Activated T-cell treated with anti-CD3 and anti-CD28 coated beads, Interleukin-2, amount 50 U/mL, for 24 hours (primary cell): Measurements from ENCODE around the gene SLC22A14.
"Not testable (repeated sequence)": the region's sequence is repeated elsewhere in the genome, so short reads cannot be mapped to it uniquely, and the experiment has no call there.

Source experiments
- DNase-seq: peaks from one replicate; pipeline ENCODE4 v3.0.0-alpha.2; 2020
- H3K27ac Mint-ChIP-seq: 2 replicates; pipeline ENCODE4 v1.8.0; 2020; ENCODE audit warnings: mild to moderate bottlenecking, mixed read lengths
- H3K27me3 Mint-ChIP-seq: 2 replicates; pipeline ENCODE4 v1.8.0; 2020; ENCODE audit warnings: mixed read lengths
- H3K36me3 Mint-ChIP-seq: 2 replicates; pipeline ENCODE4 v1.8.0; 2020; ENCODE audit warnings: low read depth, mixed read lengths
- H3K4me1 Mint-ChIP-seq: 2 replicates; pipeline ENCODE4 v1.8.0; 2020; ENCODE audit warnings: low read depth, mixed read lengths
- H3K4me3 Mint-ChIP-seq: 2 replicates; pipeline ENCODE4 v1.8.0; 2020; ENCODE audit warnings: mild to moderate bottlenecking, moderate library complexity, mixed read lengths
- H3K9me3 Mint-ChIP-seq: 2 replicates; pipeline ENCODE4 v1.8.0; 2020; ENCODE audit warnings: mixed read lengths

The SLC22A14 gene

DNA sequence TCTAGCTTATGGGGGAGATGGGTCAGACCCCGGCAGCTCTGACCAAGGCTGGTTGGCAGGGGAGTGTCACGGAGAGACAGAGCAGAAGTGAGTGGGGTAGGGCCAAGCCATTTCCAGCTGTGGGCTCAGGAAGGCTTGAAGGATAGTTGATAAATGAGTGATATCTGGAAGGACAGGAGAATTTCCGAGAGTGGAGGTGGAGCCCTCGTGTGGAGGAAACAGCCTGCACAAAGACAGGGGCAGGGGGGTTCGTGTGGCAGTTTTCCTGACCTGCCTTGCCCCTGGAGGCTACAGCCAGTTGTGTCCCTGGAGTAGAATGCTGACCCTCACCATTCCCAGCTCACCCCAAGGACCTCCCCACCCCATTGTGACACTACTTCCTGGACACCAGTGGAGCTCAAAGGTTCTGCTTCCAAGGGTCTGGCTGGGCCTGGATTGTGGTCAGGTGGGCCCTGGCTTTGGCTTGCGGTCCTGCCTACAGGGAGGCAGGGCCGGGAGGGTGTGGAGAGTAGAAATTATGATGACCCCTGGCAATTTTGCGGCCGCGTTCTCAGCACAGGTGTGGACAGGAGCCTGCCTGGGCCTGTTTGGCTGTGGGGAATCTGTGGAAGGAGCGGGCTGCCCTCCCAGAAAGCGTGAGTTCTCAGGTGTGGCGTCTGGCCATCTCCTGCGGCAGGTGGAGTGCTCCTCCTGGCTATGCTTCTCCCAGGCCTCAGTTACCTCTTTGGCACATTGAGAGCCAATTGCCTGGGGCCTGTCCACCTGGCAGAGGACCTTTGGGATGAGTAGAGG, at the start of gene SLC22A14:
Gene SLC22A14 (plus strand): TSS at position 400 of the 792 bp plus-strand sequence. CDS start 23,733 bp downstream, outside the sequence.
- no peak for DNase-seq
- Mint-ChIP-seq H3K4me1 (no peaks in the 10 kb centered on the region), H3K9me3 (no peaks in the 10 kb centered on the region), H3K4me3 (no peak within 1 kb of the TSS), H3K27me3 (no peaks in the 10 kb centered on the region), H3K27ac (no peak within 1 kb of the TSS), H3K36me3 (no peaks in the 10 kb centered on the region)

DNA sequence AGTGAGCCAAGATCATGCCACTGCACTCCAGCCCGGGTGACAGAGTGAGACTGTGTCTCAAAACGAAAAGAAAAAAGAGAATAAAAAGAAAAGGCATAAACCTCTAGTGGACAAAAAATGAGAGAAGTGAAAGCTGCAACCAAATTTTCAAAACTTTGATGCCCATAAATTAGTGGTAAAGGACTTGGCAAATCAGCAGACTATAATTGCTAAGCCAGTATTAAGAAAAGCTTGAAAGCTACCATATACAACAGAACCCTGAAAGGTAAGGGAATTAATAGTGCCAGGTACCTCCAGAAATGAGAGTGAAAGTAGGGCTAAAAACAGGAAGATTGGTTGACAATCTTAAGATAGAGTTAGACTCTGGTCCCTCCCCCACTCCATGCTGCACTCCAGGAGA, 49.4 kb upstream of the SLC22A14 start:
- H3K9me3 Mint-ChIP-seq: peaks cover 18% of the 10 kb centered on the region
- H3K4me1 Mint-ChIP-seq: peaks cover 8% of the 10 kb centered on the region
- no peaks in the 10 kb centered on the region for H3K27me3 Mint-ChIP-seq
- H3K27ac Mint-ChIP-seq: peak overlapping the region; percentile 28
- H3K4me3 Mint-ChIP-seq: no peak overlapping the region
- DNase-seq: no peak
- H3K36me3 Mint-ChIP-seq: peaks cover 94% of the 10 kb centered on the region

GRCh38 chr3:38235466-38235865, 46.6 kb upstream of the SLC22A14 start:
- Mint-ChIP-seq H3K4me3 (no peak overlapping the region), H3K36me3 (peaks cover 98% of the 10 kb centered on the region), H3K27me3 (no peaks in the 10 kb centered on the region), H3K9me3 (peaks cover 32% of the 10 kb centered on the region), H3K27ac (no peak overlapping the region), H3K4me1 (no peaks in the 10 kb centered on the region)
- DNase-seq: no peak

GRCh38 chr3:38238416-38239008, 43.6 kb upstream of the SLC22A14 start:
- Mint-ChIP-seq H3K27ac (no peak overlapping the region), H3K36me3 (peaks cover 90% of the 10 kb centered on the region), H3K9me3 (peaks cover 32% of the 10 kb centered on the region), H3K4me3 (no peak overlapping the region), H3K27me3 (no peaks in the 10 kb centered on the region), H3K4me1 (peaks cover 3% of the 10 kb centered on the region)
- DNase-seq: no peak

GRCh38 chr3:38242812-38243211, 39.3 kb upstream of the SLC22A14 start:
- not testable (repeated sequence) for H3K4me3 Mint-ChIP-seq, H3K27me3 Mint-ChIP-seq, H3K4me1 Mint-ChIP-seq, DNase-seq, H3K27ac Mint-ChIP-seq
- Mint-ChIP-seq H3K36me3 (peaks cover 84% of the 10 kb centered on the region), H3K9me3 (peaks cover 13% of the 10 kb centered on the region)

GRCh38 chr3:38245930-38246329, 36.2 kb upstream of the SLC22A14 start:
- H3K4me3 Mint-ChIP-seq: no peak overlapping the region
- H3K27ac Mint-ChIP-seq: peak overlapping the region; percentile 6
- H3K4me1 Mint-ChIP-seq: peaks cover 9% of the 10 kb centered on the region
- H3K27me3 Mint-ChIP-seq: no peaks in the 10 kb centered on the region
- H3K36me3 Mint-ChIP-seq: peaks cover 81% of the 10 kb centered on the region
- H3K9me3 Mint-ChIP-seq: no peaks in the 10 kb centered on the region
- no peak for DNase-seq

DNA sequence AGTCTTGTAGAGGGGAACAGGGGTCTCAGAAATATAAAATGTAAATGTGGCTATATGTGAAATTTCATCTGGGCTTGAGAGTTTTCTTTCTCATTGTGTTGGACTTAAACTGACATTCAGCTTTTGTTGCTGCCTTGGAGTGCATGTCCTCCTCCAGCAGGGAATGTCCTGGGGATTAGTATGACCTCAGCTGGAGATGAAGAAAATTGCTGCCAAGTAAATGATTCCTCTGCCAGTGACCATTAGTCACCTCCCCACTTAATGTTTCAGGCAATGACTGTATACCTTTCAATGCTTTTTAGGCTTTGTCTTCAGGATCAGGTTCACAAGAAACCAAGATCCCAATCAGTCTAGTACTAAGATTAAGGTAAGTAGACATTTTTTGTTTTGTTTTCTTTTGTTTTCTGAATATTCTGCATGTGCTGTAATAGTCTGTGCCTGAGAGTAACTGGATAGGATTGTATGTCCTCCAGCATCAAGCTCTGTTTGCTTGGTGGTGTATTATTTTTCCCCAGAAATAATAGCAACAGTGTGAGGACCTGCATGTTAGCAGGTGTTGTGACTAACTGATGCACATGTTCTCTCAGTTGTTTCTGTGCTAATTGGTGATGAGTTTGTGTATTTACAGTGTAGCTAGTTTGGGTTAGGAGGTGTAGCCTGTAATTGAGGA, 34.6 kb upstream of the SLC22A14 start:
- Mint-ChIP-seq H3K27ac (peak overlapping the region; percentile 39), H3K9me3 (no peaks in the 10 kb centered on the region), H3K36me3 (peaks cover 88% of the 10 kb centered on the region), H3K27me3 (no peaks in the 10 kb centered on the region), H3K4me3 (no peak overlapping the region), H3K4me1 (peaks cover 9% of the 10 kb centered on the region)
- no peak for DNase-seq

DNA sequence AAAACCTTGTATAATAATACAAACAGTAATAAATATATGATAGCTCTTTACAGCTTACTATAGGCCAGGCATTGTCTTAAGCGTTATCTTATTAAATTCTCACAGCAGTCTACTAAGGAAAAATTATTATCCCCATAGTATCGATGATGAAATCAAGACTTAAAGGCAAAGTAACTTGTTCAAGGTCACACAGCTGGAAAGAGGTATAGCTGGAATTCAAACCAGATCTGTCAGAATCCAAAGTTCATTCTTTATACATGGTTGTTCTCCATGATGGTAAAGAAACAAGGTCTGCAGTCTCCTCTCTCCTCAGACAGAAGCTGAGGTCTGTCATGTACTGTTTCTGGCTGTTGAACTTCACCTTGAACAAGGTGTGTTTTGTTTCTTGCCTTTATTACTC, 31.9 kb upstream of the SLC22A14 start:
- no peak overlapping the region for H3K4me3 Mint-ChIP-seq
- H3K36me3 Mint-ChIP-seq: peaks cover 96% of the 10 kb centered on the region
- H3K27ac Mint-ChIP-seq: no peak overlapping the region
- no peak for DNase-seq
- no peaks in the 10 kb centered on the region for H3K9me3 Mint-ChIP-seq
- peaks cover 25% of the 10 kb centered on the region for H3K4me1 Mint-ChIP-seq
- H3K27me3 Mint-ChIP-seq: no peaks in the 10 kb centered on the region

DNA sequence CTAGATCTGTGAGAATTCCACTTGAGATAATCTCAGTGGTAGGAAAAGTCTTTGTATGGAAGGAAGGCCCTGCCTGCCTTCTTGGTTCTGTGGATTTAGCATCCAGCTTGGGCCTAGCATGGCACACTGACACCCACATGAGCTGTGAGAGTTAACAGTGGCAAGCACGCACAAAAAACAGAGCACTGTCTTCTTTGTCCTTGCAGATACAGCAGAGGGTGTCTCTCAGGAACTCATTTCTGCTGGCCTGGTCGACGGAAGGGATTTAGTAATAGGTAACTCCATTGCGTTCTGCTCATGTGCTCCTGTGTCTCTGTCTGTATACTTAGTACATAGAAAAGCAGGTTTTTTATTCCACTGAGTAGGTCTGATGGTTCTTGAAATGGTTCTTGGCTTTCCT, 30.9 kb upstream of the SLC22A14 start:
- Mint-ChIP-seq H3K4me1 (peaks cover 33% of the 10 kb centered on the region), H3K27me3 (no peaks in the 10 kb centered on the region)

GRCh38 chr3:38253704-38254103, 28.4 kb upstream of the SLC22A14 start:
- Mint-ChIP-seq H3K27ac (no peak overlapping the region), H3K4me1 (peaks cover 46% of the 10 kb centered on the region), H3K27me3 (no peaks in the 10 kb centered on the region), H3K9me3 (no peaks in the 10 kb centered on the region), H3K36me3 (peaks cover 78% of the 10 kb centered on the region), H3K4me3 (no peak overlapping the region)
- no peak for DNase-seq

More for the DNA sequence above, 30.9 kb upstream of the SLC22A14 start:
- no peak for DNase-seq
- no peak overlapping the region for H3K4me3 Mint-ChIP-seq
- H3K36me3 Mint-ChIP-seq: peaks cover 97% of the 10 kb centered on the region
- H3K9me3 Mint-ChIP-seq: no peaks in the 10 kb centered on the region
- H3K27ac Mint-ChIP-seq: no peak overlapping the region

DNA sequence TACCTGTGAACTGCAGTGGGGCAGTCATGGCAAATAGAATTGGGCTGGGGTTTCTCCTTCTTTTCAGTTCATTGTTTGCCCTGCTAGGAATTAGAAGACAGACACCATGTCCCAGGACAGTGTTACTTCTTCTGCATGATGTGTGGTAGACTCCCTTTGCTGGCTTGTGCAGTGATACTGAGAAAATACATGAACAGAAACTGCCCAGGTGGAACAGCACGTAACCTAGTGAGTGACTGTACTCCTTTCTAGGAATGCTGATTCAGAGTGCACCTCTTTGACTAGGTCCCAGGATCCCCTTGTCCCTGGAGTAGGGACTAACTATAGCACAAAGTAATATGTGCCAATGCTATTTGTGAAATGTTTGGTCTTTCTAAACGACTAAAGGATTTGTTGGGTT, 27.2 kb upstream of the SLC22A14 start:
- no peak overlapping the region for H3K4me3 Mint-ChIP-seq
- peaks cover 66% of the 10 kb centered on the region for H3K36me3 Mint-ChIP-seq
- no peak overlapping the region for H3K27ac Mint-ChIP-seq

GRCh38 chr3:38255627-38256026, 26.5 kb upstream of the SLC22A14 start:
- H3K27ac Mint-ChIP-seq: peak overlapping the region; percentile 6

More for the DNA sequence above, 27.2 kb upstream of the SLC22A14 start:
- Mint-ChIP-seq H3K4me1 (peaks cover 49% of the 10 kb centered on the region), H3K27me3 (no peaks in the 10 kb centered on the region), H3K9me3 (no peaks in the 10 kb centered on the region)
- DNase-seq: no peak

DNA sequence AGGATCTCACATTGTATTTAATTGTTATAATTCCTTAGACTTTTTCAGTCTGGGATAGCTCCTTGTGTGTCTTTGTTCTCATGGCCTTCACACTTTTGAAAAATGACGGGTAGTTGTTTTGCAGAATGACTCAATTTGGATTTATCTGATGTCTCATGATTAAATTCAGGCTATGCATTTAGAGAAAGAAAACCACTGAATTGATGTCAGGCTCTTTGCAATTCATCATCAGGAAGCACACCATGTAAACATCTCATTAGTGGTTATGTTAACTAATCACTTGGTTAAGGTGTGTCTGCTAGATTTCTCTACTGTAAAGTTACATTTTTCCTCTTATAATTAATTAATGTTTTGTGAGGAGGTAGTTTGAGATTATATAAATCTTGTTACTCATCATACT, 24.5 kb upstream of the SLC22A14 start:
- Mint-ChIP-seq H3K9me3 (no peaks in the 10 kb centered on the region), H3K36me3 (peaks cover 44% of the 10 kb centered on the region), H3K27me3 (no peaks in the 10 kb centered on the region), H3K4me1 (peaks cover 56% of the 10 kb centered on the region), H3K4me3 (no peak overlapping the region), H3K27ac (no peak overlapping the region)
- no peak for DNase-seq

More at GRCh38 chr3:38255627-38256026, 26.5 kb upstream of the SLC22A14 start:
- no peak for DNase-seq
- H3K4me3 Mint-ChIP-seq: no peak overlapping the region
- H3K27me3 Mint-ChIP-seq: no peaks in the 10 kb centered on the region
- no peaks in the 10 kb centered on the region for H3K9me3 Mint-ChIP-seq
- H3K36me3 Mint-ChIP-seq: peaks cover 59% of the 10 kb centered on the region
- peaks cover 56% of the 10 kb centered on the region for H3K4me1 Mint-ChIP-seq

DNA sequence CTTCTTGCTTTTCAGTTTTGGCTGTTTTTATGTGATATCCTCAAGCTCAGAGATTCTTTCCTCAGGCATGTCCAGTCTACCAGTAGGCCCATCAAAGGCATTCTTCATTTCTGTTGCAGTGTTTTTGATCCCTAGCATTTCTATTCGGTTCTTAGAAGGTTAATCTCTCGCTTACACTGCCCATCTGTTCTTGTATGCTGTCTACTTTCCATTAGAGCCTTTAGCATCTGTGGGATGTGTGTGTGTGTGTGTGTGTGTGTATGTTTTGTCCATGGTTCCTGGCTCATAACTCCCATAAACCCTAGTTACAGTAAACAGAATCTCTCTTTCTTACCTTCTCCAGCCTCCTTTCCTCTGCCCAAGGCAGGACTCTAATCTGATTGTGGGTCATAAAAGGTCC, 21.6 kb upstream of the SLC22A14 start:
- no peaks in the 10 kb centered on the region for H3K27me3 Mint-ChIP-seq
- no peaks in the 10 kb centered on the region for H3K9me3 Mint-ChIP-seq
- no peak overlapping the region for H3K4me3 Mint-ChIP-seq
- H3K36me3 Mint-ChIP-seq: peaks cover 15% of the 10 kb centered on the region
- H3K27ac Mint-ChIP-seq: no peak overlapping the region
- no peak for DNase-seq
- H3K4me1 Mint-ChIP-seq: peaks cover 39% of the 10 kb centered on the region

DNA sequence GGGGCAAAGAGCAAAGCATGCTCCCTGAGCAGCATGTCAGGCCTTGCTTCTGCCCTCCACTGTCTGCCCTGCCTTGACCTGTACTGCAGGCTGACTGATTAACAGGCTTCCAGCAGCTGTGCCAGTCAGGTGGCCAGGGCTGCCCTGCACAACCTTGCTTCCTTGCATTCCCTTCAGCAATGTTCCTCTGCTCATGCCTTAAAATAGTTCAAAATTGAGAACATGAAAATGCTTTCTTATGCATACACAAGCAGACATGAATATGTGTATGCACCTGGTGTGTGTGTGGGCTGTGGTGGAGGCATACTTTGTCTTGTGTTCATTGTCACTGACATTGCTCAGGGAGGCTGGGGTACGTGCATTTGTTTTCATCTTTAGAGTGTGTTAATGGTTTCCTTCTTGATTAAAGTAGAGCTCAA, 17.7 kb upstream of the SLC22A14 start:
- no peaks in the 10 kb centered on the region for H3K27me3 Mint-ChIP-seq
- peaks cover 4% of the 10 kb centered on the region for H3K36me3 Mint-ChIP-seq
- peaks cover 28% of the 10 kb centered on the region for H3K4me1 Mint-ChIP-seq
- no peaks in the 10 kb centered on the region for H3K9me3 Mint-ChIP-seq
- no peak for DNase-seq
- H3K27ac Mint-ChIP-seq: no peak overlapping the region
- H3K4me3 Mint-ChIP-seq: no peak overlapping the region
